H1 (cell line): ENCODE data around the gene UBE2I. TPM values are rescaled to one million over a fixed set of nuclear protein-coding genes. Genes with fewer than 3 reads are reported as not detected.

Source experiments
- RXRA ChIP-seq: IDR thresholded peaks from 2 replicates; pipeline ENCODE4 v1.6.1; 2011; ENCODE audit warnings: low read depth, mild to moderate bottlenecking, low read length, moderate library complexity; ENCODE audit not compliant: insufficient read depth
- polyA plus RNA-seq, 7 experiments: library from polyadenylated mRNA; depleted of rRNA in 3 of 7; stranded (reverse) in 5 of 7; unstranded in 2 of 7; fragments of >200 nt in 5 of 7; fragments of 200-250 nt in 2 of 7; gene quantifications; 1 replicate in 5 of 7; 2 replicates in 1 of 7; 4 replicates in 1 of 7; pipeline versions ENCODE4 v1.2.1 to v1.2.3, GENCODE V29; 2011 to 2013; ENCODE audit warnings: missing spikeins in 2 of 7, mixed read lengths in 2 of 7
- total RNA-seq: library from RNA; stranded (reverse); fragmentation: NEBNext Ultra II Directional; extraction: Animal tissue kit (Norgen Biotek cat#: 25700); gene quantifications from 2 replicates; pipeline ENCODE4 v1.2.1, GENCODE V29; 2021

The UBE2I gene
- total and polyA plus RNA-seq, 2 of the 8 experiments (the other 6 are each of a cell fraction or from before 2014, with no cell fraction given): 148 to 268 TPM

GRCh38 chr16:1357906-1358566 lies 48.6 kb downstream of the UBE2I start (continued):
- TF ChIP-seq RXRA: no peak
- TF ChIP-seq, all 59 proteins: peak for 0
